GM12878 (cell line): ENCODE results near the gene PPIL3. TPM values are rescaled to one million over a fixed set of nuclear protein-coding genes. Genes with fewer than 3 reads are reported as not detected.

Experiments used
- ASH2L ChIP-seq: fragments of 300-600, 200-600 bp; sonication (generic); IDR thresholded peaks from 2 replicates; pipeline ENCODE4 v1.6.1; 2017; ENCODE audit warnings: low read depth, mild to moderate bottlenecking, borderline replicate concordance
- CTCF ChIP-seq, 3 experiments: IDR thresholded peaks in 2 of 3; conservative IDR thresholded peaks in 1 of 3; 2 replicates each; pipeline ENCODE4 v1.5.1; 2011; ENCODE audit warnings: low read depth in 3 of 3, low read length in 3 of 3, mild to moderate bottlenecking in 3 of 3, control low read depth in 2 of 3, moderate library complexity in 2 of 3, inconsistent platforms in 1 of 3, mixed read lengths in 1 of 3; ENCODE audit not compliant: control insufficient read depth in 2 of 3, insufficient read depth in 1 of 3; ENCODE audit errors: extremely low read depth in 1 of 3
- EP300 ChIP-seq, 2 experiments: fragments of 150-350 bp in 1 of 2; IDR thresholded peaks; 2 replicates each; pipeline ENCODE4 v1.6.1; 2011 to 2012; ENCODE audit warnings: low read depth in 2 of 2, low read length in 2 of 2, borderline replicate concordance in 1 of 2, improper control_type of control experiment in 1 of 2, inconsistent platforms in 1 of 2; ENCODE audit not compliant: control insufficient read depth in 1 of 2
- MLLT1 ChIP-seq: fragments of 450-650 bp; IDR thresholded peaks from 2 replicates; pipeline ENCODE4 v1.6.1; 2016; ENCODE audit warnings: mild to moderate bottlenecking
- POU2F2 ChIP-seq: IDR thresholded peaks from 3 replicates; pipeline ENCODE4 v1.6.1; 2011; ENCODE audit warnings: low read depth, mild to moderate bottlenecking, low read length, borderline replicate concordance
- RAD21 ChIP-seq: IDR thresholded peaks from 2 replicates; pipeline ENCODE4 v1.6.1; 2011; ENCODE audit warnings: mild to moderate bottlenecking, low read depth, low read length, moderate library complexity; ENCODE audit not compliant: insufficient read depth
- SMC3 ChIP-seq: IDR thresholded peaks from 2 replicates; pipeline ENCODE4 v1.6.1; 2011; ENCODE audit warnings: low read length, improper control_type of control experiment, borderline replicate concordance
- SUPT20H ChIP-seq: IDR thresholded peaks from 2 replicates; pipeline ENCODE4 v1.6.1; 2011; ENCODE audit warnings: low read depth, mild to moderate bottlenecking, low read length, moderate library complexity, borderline replicate concordance; ENCODE audit not compliant: control insufficient read depth
- TCF12 ChIP-seq: IDR thresholded peaks from 2 replicates; pipeline ENCODE4 v1.6.1; 2011; ENCODE audit warnings: low read depth, mild to moderate bottlenecking, low read length
- ZNF384 ChIP-seq: IDR thresholded peaks from 2 replicates; pipeline ENCODE4 v1.6.1; 2012; ENCODE audit warnings: low read depth, mild to moderate bottlenecking, low read length, improper control_type of control experiment, borderline replicate concordance
- polyA plus RNA-seq, 11 experiments: library from polyadenylated mRNA; depleted of rRNA in 4 of 11; unstranded in 6 of 11; stranded (reverse) in 5 of 11; fragments of >200 nt; fragmentation: Nextera tagmentation in 4 of 11; fragmentation: Illumina TruSeq in 1 of 11; extraction: Ambion mirVana in 4 of 11; extraction: Trizol in 1 of 11; gene quantifications; 1 replicate in 1 of 11; 2 replicates in 10 of 11; pipeline versions ENCODE4 v1.2.1 to v1.2.3, GENCODE V29; 2011 to 2016; ENCODE audit warnings: inconsistent platforms in 2 of 11, missing spikeins in 2 of 11, low read depth in 1 of 11
- total RNA-seq, 4 experiments: library from RNA; depleted of rRNA in 3 of 4; stranded (reverse); fragments of >200 nt in 3 of 4; fragmentation: Illumina TruSeq in 1 of 4; extraction: Trizol in 1 of 4; gene quantifications; 2 replicates each; pipeline versions ENCODE4 v1.2.1 to v1.2.3, GENCODE V29; 2013 to 2021

PPIL3 gene
- total and polyA plus RNA-seq, 10 of the 15 experiments (the other 5 are each of a cell fraction or from before 2014, with no cell fraction given), result 33.8 to 176 (median 59.1) TPM

- TF ChIP-seq CTCF (IDR thresholded peaks at IDR 0.05 in 2 of 3, conservative IDR thresholded peaks at IDR 0.05 in 1 of 3; ENCODE audit: control insufficient read depth in 2 of 3, extremely low read depth in 1 of 3, insufficient read depth in 1 of 3, low read depth in 3 of 3, low read length in 3 of 3) (peak; percentile 69 to 89 (median 76)), RAD21 (peak; percentile 89), ASH2L (no peak), SUPT20H (no peak), POU2F2 (0 out of 3 replicates have a peak, but pooled peaks have one; percentile 19), TCF12 (no peak), SMC3 (peak; percentile 82), MLLT1 (no peak), EP300 (IDR thresholded peaks at IDR 0.05; ENCODE audit: borderline replicate concordance in 1 of 2, control insufficient read depth in 1 of 2, low read depth in 2 of 2, low read length in 2 of 2) (no peak), ZNF384 (no peak)
Measured at GRCh38 chr2:200905618-200906296, 16.9 kb upstream of the PPIL3 start (continued).
